Hematopoietic multipotent progenitor cell treated with erythropoietin and hydrocortisone succinate and interleukin-3 and kit ligand, for 4 days (in vitro differentiated cells): Measurements from ENCODE around the gene IFIT1.
"Not testable (repeated sequence)": the region's sequence is repeated elsewhere in the genome, so short reads cannot be mapped to it uniquely, and the experiment has no call there.

ENCODE experiments used
- DNase-seq: peaks from one replicate; pipeline ENCODE4 v3.0.0-alpha.2; 2015

IFIT1 gene

DNA sequence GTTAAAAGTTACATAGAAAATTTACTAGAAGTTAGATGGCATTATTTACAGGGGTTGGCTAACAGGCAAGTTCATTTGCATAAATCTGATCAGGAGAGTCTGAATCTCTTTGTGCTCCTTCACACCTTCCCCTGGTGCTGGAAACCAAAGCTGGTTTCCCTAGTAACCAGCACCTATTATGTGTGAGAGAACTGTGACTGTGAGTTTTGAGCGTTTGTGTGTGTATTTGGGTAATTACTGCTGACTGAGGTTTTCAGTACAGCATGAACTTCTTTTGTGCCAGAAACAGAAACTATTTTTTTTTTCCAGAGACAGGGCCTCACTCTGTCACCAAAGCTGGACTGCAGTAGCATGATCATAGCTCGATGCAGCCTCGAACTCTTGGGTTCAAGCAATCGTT lies 24.9 kb upstream of the IFIT1 start:
- DNase-seq = no peak

- DNase-seq = no peak
These were observed 24.3 kb upstream of the IFIT1 start for GRCh38 chr10:89368129-89368528.

GRCh38 chr10:89369156-89370105 lies 23.0 kb upstream of the IFIT1 start:
- DNase-seq = peak; percentile 83

DNA sequence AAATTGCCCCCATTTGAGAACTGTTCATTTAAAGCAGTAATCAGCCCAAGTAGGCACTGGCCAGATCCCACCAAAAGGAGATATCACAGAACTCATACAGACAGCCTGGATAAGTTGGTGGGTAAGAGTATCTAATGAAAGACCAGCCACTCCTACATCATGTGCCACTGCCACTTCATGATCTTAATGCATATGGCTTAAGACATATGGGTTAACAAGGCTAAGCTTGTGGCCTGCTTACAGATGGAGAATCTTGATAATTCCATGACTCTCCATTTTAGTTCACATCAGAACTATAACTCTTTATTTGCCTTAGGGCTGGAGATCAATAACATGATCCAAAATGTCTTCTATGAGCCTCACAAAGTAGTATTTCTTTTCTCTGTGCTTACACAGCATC lies 21.3 kb upstream of the IFIT1 start:
- DNase-seq = peak; percentile 81

- peak; percentile 68 for DNase-seq
These were observed 20.4 kb upstream of the IFIT1 start for GRCh38 chr10:89371987-89372386.

DNA sequence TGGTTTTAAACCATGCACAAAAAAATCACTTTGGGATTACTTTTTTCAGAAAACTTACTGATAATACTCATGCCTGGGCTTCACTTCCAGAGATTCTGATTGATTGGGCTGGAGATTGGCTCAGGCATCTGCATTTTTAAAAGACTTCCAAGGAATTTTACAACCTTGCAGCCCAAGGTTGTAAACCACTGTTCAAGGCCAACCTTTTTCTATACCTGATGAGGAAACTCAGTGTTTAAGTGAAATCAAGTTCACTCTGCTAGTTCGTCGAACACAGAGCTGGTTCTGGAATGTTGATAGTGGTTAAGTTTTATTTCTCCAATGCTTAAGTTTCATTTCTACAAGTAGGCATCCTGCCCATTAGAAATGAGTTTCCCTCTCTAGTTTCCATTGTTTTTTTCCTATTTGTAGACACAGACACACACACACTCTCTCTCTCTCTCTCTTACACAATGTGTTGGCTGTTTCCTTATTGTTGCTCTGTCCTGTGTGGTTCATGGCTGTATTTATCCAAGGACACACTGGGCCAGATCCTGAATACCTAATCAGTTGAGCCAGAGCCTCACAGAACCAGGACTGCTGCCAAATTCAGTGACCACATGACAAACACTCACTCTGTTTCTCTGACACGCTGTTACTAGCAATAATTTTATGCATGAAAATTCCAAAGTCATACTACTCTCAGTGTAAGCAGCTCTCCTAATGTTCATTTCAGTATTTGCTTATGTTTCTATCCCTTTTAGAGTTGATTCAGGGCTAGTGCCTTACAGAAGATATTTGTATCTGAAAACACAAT lies 18.3 kb upstream of the IFIT1 start:
- peak; percentile 88 for DNase-seq

GRCh38 chr10:89374713-89375141 lies 17.7 kb upstream of the IFIT1 start:
- DNase-seq = peak; percentile 75

DNA sequence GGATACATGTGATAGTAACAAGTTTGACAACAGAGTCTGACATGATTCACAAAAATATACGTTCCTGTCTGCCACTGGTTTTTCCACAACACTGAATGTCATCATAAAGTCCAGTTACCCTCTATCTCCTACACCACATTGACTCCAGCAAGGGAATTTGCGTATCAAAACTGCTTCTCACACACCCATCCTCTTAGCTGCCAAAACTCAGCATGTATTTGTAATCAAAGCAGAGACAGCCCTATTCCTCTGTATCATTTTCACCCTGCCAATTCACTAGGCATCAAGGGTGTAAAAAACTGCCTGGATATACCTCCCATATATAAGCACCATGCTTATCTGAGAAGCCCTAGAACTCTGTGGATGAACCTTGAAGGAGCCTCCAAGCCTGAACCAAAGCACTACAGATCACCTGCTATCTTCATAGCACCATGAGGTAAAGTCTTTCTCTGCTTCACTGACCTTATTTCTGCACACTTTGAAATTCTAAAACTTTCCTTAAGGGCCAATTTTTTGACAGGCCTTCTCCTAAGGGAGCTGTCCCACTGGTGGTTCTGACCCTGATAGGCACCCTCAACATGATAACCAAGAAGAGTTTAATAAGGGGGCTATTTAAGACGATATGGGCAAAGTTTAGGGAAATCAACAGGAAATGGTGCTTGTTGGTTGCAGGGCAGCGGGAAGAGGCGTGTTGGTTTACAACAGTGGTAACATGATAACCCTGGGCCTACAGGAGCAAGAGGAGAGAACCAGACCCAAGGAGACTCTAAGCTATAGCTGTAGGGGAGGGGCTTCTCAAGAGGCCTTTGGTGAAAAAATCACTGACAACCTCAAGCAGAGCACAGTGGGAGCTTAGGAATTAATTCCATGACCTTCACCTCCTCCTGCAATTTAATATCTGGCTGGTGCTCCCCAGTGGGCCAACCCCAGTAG lies 14.5 kb upstream of the IFIT1 start, which contains the start of gene IFIT1B:
Gene IFIT1B (plus strand): TSS at position 352 of the 933 bp plus-strand sequence. CDS start 80 bp downstream, at position 432.
- DNase-seq = peak; percentile 53

- no peak for DNase-seq
These were observed 13.3 kb upstream of the IFIT1 start for GRCh38 chr10:89379103-89379502.

DNA sequence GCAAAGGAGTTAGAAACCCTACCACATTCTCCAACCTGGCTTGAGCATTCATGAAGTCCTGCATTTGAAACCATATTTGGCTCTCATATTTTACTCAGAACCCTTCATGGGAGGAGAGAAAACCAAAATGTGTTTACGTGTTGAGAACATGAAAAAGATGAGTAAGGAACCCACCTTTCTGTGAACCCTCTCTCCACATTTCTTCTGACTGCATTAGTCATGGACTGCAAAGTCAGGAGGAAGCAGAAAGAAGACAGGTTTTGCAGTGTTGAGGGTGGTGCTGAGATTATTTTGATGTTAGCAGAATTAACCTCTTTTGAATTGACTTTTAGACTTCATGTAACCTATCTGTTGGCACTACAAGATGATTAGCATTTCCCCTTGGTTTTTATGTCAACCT lies 9.7 kb upstream of the IFIT1 start:
- no peak for DNase-seq

GRCh38 chr10:89384474-89385340 lies 7.7 kb upstream of the IFIT1 start:
- peak; percentile 79 for DNase-seq

DNA sequence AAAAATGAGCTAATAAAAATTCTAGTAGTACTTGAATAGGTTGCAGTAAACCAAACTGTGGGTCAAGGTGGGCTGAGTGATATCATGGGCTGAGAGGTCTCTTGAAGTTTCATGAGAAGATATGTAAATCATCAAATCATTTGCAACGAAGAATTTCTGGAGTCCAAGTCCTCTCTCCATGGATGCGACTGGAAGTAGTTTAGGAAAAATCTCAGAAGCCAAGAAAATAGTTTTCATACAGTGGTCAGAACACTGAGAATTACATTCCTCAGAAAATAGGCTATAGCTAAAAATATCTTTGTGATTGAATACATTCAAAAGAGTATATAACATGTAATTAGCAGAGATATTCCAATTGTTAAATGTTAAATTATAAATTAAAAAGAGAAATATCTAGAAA lies 3.6 kb upstream of the IFIT1 start:
- no peak for DNase-seq

- DNase-seq = peak; percentile 74
These were observed 3.2 kb upstream of the IFIT1 start for GRCh38 chr10:89389254-89389653.

GRCh38 chr10:89390476-89391225 lies 1.8 kb upstream of the IFIT1 start:
- DNase-seq = peak; percentile 55

- not testable (repeated sequence) for DNase-seq
These were observed 1.2 kb upstream of the IFIT1 start for GRCh38 chr10:89391226-89391576.

DNA sequence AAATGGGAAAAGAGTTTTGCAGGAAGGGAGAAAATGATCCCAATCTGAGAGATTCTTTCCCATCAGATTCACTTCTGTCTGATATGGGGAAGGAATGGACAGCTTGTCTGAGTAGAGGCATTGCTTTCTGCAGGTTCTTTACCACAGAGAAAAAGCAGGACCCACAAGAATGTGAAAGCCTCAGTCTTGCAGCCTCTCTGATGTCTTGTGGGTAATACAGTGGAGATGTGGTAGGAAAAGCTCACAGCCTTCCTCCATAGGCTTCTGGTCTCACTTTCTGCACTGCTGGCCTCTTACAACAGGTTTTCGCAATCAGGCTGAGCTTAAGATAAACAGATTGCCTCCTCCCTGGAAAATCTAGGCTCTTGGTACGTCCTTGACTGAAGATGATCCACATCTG lies 551 bp downstream of the IFIT1 start:
- peak; percentile 61 for DNase-seq

- DNase-seq = no peak
These were observed 1.5 kb downstream of the IFIT1 start for GRCh38 chr10:89393898-89394297.

DNA sequence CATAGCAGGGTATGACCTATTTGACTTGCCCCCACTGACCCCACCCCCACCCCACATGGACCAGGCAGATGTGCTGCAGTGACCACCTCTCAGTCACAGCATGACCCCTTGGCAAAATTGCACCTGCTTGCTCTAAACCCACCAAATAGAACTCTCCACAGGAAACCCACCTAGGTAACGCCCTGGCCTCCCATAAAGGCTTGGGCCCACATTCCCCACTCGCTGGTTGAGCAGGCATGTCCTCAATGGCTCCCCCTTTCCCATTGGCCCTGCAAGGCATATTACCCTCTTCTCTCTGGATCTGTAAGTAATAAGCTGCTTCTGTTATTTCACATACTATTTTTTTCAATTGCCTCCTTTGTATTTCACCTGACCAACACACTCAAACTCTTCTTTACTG lies 2.7 kb downstream of the IFIT1 start:
- DNase-seq = no peak

GRCh38 chr10:89398003-89398749 lies 5.8 kb downstream of the IFIT1 start:
- no peak for DNase-seq

- DNase-seq = no peak
These were observed 7.5 kb downstream of the IFIT1 start for GRCh38 chr10:89399956-89400355.
